Natural killer cell (primary cell): ENCODE results near the gene FXR1. TPM values are rescaled to one million over a fixed set of nuclear protein-coding genes. Genes with fewer than 3 reads are reported as not detected.
A peak's percentile ranks its signal among the peaks of the same experiment; 100 is the strongest.

ENCODE experiments used
- ATAC-seq, 3 donors: fragments of 150-1000 bp in 2 of 3; fragments of 200-7000 bp in 1 of 3; cut with Tn5 transposase; 1 replicate in 1 of 3; 2 replicates in 2 of 3; pipeline ENCODE4 v1.10.0; 2021; ENCODE audit warnings: mild to moderate bottlenecking in 2 of 3, moderate library complexity in 2 of 3
- DNase-seq, 2 donors: peaks; one replicate each; pipeline versions ENCODE4 v3.0.0 to v3.0.0-alpha.2; 2013 to 2021; ENCODE audit warnings: mixed read lengths in 1 of 2
- H3K27ac ChIP-seq: one replicate; pipeline ENCODE4 v1.5.1; 2013; ENCODE audit warnings: mild to moderate bottlenecking, low read length
- H3K27me3 ChIP-seq: one replicate; pipeline ENCODE4 v1.6.1; 2013; ENCODE audit warnings: low read length; ENCODE audit not compliant: control insufficient read depth, insufficient read depth
- H3K36me3 ChIP-seq: one replicate; pipeline ENCODE4 v1.6.1; 2013; ENCODE audit warnings: low read length; ENCODE audit not compliant: control insufficient read depth, insufficient read depth
- H3K4me1 ChIP-seq: one replicate; pipeline ENCODE4 v1.6.1; 2013; ENCODE audit warnings: low read length; ENCODE audit not compliant: control insufficient read depth, insufficient read depth
- H3K4me3 ChIP-seq: one replicate; pipeline ENCODE4 v1.5.1; 2013; ENCODE audit warnings: low read length
- H3K9me3 ChIP-seq: one replicate; pipeline ENCODE4 v1.6.1; 2013; ENCODE audit warnings: low read length; ENCODE audit not compliant: control insufficient read depth, insufficient read depth
- H3K27ac Mint-ChIP-seq, 2 donors: one replicate each; pipeline ENCODE4 v1.8.0; 2022; ENCODE audit warnings: mild to moderate bottlenecking in 2 of 2, mixed read lengths in 2 of 2, moderate library complexity in 1 of 2
- H3K27me3 Mint-ChIP-seq, 2 donors: one replicate each; pipeline ENCODE4 v1.8.0; 2022; ENCODE audit warnings: low read depth in 2 of 2, mixed read lengths in 2 of 2
- H3K36me3 Mint-ChIP-seq: one replicate; pipeline ENCODE4 v1.8.0; 2022; ENCODE audit warnings: mixed read lengths
- H3K4me1 Mint-ChIP-seq, 2 donors: one replicate each; pipeline ENCODE4 v1.8.0; 2022; ENCODE audit warnings: mixed read lengths in 2 of 2
- H3K4me3 Mint-ChIP-seq: one replicate; pipeline ENCODE4 v1.8.0; 2022; ENCODE audit warnings: mild to moderate bottlenecking, moderate library complexity, mixed read lengths
- H3K9me3 Mint-ChIP-seq, 2 donors: one replicate each; pipeline ENCODE4 v1.8.0; 2022; ENCODE audit warnings: mixed read lengths in 2 of 2
- CTCF ChIP-seq: fragments of 200-600 bp; IDR thresholded peaks from one replicate; pipeline ENCODE4 v1.8.0; 2022; ENCODE audit warnings: antibody characterized with exemption
- WGBS: methylation state at CpG from one replicate; pipeline ENCODE4 v1.1.7; 2013; ENCODE audit warnings: missing lambda C conversion rate; ENCODE audit not compliant: insufficient coverage; 5-methylcytosine and 5-hydroxymethylcytosine counted together
- intact Hi-C: fragments of 100-400 bp; cut with micrococcal nuclease; formaldehyde crosslinking; loops from one replicate; pipeline ENCODE4 v1.14.2; 2022
- total RNA-seq, 4 donors: library from RNA; stranded (reverse); fragments of 120-200 nt in 1 of 4; gene quantifications; one replicate each; pipeline versions ENCODE4 v1.2.3 to v1.2.4, GENCODE V29; 2013 to 2022

Gene FXR1
- total RNA-seq, 3 donors from 2014 or later (not counting 1 experiment from before 2014, with no cell fraction given) = 135 to 149 (median 148) TPM

DNA sequence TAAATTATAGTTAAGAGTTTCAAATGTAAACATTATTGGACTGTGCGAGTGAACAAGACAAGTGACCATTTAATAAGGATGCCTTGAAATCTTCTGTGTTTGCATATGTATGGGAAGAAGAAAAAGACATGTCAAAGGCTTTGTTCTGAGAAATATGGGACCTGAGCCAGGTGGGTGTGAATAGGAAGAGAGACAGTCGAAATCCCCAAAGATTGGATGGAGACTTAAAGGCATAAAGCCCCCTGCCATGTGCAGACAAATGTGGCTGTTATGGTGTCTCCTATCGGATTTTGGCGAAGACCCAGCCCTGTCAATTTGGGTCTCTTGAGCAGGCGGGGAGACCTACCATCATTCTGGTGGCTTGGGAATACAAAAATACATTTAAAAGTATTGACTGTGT, 16.9 kb downstream of the FXR1 start:
- H3K27me3 Mint-ChIP-seq = no peaks in the 10 kb centered on the region
- no peaks in the 10 kb centered on the region for H3K36me3 ChIP-seq
- H3K4me3 ChIP-seq = no peak overlapping the region
- H3K4me3 Mint-ChIP-seq = no peak overlapping the region
- intact Hi-C loops = no loop called here
- no peak overlapping the region for H3K27ac Mint-ChIP-seq
- H3K27me3 ChIP-seq = no peaks in the 10 kb centered on the region
- no peaks in the 10 kb centered on the region for H3K9me3 ChIP-seq
- H3K4me1 ChIP-seq = peaks cover 5% of the 10 kb centered on the region
- no peak overlapping the region for H3K27ac ChIP-seq
- H3K36me3 Mint-ChIP-seq = no peaks in the 10 kb centered on the region
- no peak for ATAC-seq
- H3K9me3 Mint-ChIP-seq = no peaks in the 10 kb centered on the region
- DNase-seq = no peak
- no peak for TF ChIP-seq CTCF
- WGBS = 100% methylated on average over 5 of the region's 5 CpGs
- H3K4me1 Mint-ChIP-seq = peaks cover 72% of the 10 kb centered on the region in 2 donors

GRCh38 chr3:180930526-180930925, 18.1 kb downstream of the FXR1 start:
- no peak overlapping the region for H3K27ac ChIP-seq
- H3K4me3 ChIP-seq = no peak overlapping the region
- Mint-ChIP-seq H3K27me3 (no peaks in the 10 kb centered on the region), H3K27ac (peak overlapping the region; percentile 1 to 7), H3K9me3 (no peaks in the 10 kb centered on the region), H3K4me1 (peaks cover 67 to 70% of the 10 kb centered on the region in 2 donors), H3K36me3 (no peaks in the 10 kb centered on the region), H3K4me3 (no peak overlapping the region)
- H3K27me3 ChIP-seq = no peaks in the 10 kb centered on the region
- intact Hi-C loops = no loop called here
- DNase-seq (no peak), ATAC-seq (no peak)
- WGBS = 96% methylated on average over 2 of the region's 4 CpGs
- H3K9me3 ChIP-seq = no peaks in the 10 kb centered on the region
- H3K4me1 ChIP-seq = peaks cover 3% of the 10 kb centered on the region
- TF ChIP-seq CTCF = no peak
- H3K36me3 ChIP-seq = peaks cover 2% of the 10 kb centered on the region

DNA sequence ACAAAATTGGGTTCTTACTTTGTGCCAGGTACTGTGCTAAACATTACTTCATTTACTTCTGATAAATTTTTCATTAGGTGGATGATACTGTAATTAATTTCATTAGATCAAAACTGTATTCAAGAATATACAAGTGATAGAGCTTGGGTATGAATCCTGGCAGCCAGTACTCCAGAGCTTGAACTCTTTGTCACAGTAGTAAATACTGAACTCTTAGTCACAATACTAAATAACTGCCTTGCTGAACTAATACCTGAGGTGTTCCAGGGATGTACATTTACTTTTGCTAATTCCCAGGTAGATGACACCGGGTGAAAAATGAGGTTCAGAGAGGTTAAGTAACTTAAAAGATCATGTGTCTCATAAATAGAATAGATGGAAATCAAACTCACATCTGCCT, 20.3 kb downstream of the FXR1 start:
- TF ChIP-seq CTCF = no peak
- Mint-ChIP-seq H3K36me3 (no peaks in the 10 kb centered on the region), H3K4me1 (peaks cover 50 to 51% of the 10 kb centered on the region in 2 donors), H3K9me3 (no peaks in the 10 kb centered on the region), H3K27ac (peak overlapping the region; percentile 21 to 49), H3K4me3 (no peak overlapping the region), H3K27me3 (no peaks in the 10 kb centered on the region)
- H3K9me3 ChIP-seq = no peaks in the 10 kb centered on the region
- peaks cover 11% of the 10 kb centered on the region for H3K36me3 ChIP-seq
- no peak overlapping the region for H3K4me3 ChIP-seq
- ATAC-seq (no peak), DNase-seq (no peak)
- intact Hi-C loops = no loop called here
- H3K27me3 ChIP-seq = no peaks in the 10 kb centered on the region
- H3K27ac ChIP-seq = no peak overlapping the region
- peaks cover 3% of the 10 kb centered on the region for H3K4me1 ChIP-seq
- whole genome bisulfite sequencing = no CpG with 5 or more reads among the region's 1 CpG

- Histone ChIP-seq H3K4me3 (no peak overlapping the region), H3K9me3 (no peaks in the 10 kb centered on the region), H3K36me3 (peaks cover 20% of the 10 kb centered on the region), H3K27me3 (no peaks in the 10 kb centered on the region), H3K27ac (no peak overlapping the region), H3K4me1 (peaks cover 3% of the 10 kb centered on the region)
- intact Hi-C loops = no loop called here
- ATAC-seq (no peak), DNase-seq (no peak)
- H3K36me3 Mint-ChIP-seq = no peaks in the 10 kb centered on the region
- H3K9me3 Mint-ChIP-seq = no peaks in the 10 kb centered on the region
- no peak for TF ChIP-seq CTCF
- no peaks in the 10 kb centered on the region for H3K27me3 Mint-ChIP-seq
- no peak overlapping the region for H3K27ac Mint-ChIP-seq
- H3K4me1 Mint-ChIP-seq = peaks cover 37 to 45% of the 10 kb centered on the region in 2 donors
- WGBS = no CpG with 5 or more reads among the region's 1 CpG
- H3K4me3 Mint-ChIP-seq = no peak overlapping the region
Measured at GRCh38 chr3:180934638-180935037, 22.2 kb downstream of the FXR1 start.
